GM18526 (cell line): Measurements from ENCODE around the gene OTP.

ENCODE experiments used
- POLR2A ChIP-seq: IDR thresholded peaks from 3 replicates; pipeline ENCODE4 v1.6.1; 2011; ENCODE audit not compliant: insufficient read length; ENCODE audit errors: extremely low read depth

Gene OTP

GRCh38 chr5:77637998-77638762 is at the start of gene OTP:
OTP (minus strand) TSS chr5:77638713; CDS start chr5:77638549, 164 bp downstream.
- TF ChIP-seq POLR2A = no peak

- no peak for TF ChIP-seq POLR2A
Measured at GRCh38 chr5:77683171-77683732, 44.7 kb upstream of the OTP start.

GRCh38 chr5:77670526-77670925 is 32.0 kb upstream of the OTP start:
- no peak for TF ChIP-seq POLR2A

DNA sequence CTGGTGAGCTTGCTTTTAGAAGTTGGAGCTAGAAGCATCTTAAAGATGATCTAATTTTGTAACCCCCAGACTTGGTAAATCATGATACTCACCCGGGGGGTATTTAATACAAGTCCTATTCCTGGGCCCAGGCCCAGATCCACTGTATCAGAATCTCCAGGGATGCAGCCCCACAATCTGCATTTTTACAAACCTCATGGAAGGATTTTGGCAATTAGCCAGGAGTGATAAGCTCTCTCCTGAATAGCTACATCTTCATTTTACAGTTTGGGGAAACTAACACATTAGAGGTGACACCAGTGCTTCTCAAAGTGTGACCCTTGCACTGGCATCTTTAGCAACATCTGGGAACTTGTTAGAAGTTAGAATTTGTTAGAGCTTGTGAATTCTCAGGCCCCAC is 31.2 kb upstream of the OTP start:
- TF ChIP-seq POLR2A = no peak

GRCh38 chr5:77663090-77663863 is 24.8 kb upstream of the OTP start:
- TF ChIP-seq POLR2A = no peak

GRCh38 chr5:77662635-77663034 is 24.1 kb upstream of the OTP start:
- TF ChIP-seq POLR2A = no peak

GRCh38 chr5:77658662-77659061 is 20.1 kb upstream of the OTP start:
- no peak for TF ChIP-seq POLR2A

DNA sequence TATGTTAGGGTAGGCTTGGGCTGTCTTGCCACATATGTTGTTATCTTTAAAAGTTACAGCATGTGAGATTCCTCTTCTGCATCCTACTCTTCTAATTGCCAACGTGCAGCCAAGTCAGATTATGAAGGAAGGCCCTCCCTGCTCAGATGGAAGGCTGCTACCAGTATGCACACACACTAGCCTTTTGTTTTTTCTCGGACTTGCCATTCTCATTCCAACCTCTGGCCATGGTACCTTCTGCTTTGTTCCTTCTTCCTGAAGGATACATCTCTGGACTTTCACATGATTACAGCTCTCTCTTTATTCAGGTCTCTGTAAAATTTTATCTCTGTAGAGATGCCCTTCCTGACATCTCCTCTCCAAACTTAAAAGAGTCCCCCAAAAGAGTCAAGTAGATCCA is 12.8 kb upstream of the OTP start:
- no peak for TF ChIP-seq POLR2A

DNA sequence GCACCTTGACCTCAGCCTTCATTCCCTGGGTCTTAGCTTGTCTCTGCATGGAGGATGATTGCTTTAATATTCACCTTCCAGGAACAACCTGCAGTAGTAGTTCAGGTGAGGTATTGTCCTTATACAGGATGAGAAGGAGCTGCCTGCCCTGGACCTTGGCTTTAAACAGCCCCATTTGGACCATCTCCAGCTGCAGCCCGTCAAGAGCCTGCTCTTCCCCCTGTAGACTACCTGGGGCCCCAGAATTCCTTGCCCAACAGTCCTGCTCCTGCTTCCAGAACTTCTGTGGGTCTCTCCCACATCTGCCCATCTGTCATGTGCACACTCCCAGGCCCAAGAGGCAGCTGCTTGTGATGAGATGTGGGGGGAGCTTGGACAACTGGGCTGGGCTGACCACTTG is 12.2 kb upstream of the OTP start:
- TF ChIP-seq POLR2A = no peak

DNA sequence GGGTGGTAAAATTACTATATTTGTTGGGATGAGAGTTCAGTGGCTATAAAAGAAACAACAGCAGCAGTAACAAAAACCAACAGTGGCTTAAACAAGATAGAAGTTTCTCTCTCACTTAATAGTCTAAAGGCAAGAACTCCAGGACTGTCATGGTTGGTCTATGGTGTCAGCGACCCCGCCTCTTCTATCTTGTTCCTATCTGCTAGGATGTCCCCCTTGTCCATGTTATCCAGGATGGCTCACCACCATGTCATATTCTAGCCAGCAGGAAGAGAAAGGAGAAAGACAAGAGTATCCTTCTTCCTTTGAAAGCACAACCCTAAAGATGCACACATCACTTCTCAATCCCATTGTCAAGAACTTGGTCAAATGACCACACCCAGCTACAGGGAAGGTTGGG is 11.3 kb upstream of the OTP start:
- no peak for TF ChIP-seq POLR2A

DNA sequence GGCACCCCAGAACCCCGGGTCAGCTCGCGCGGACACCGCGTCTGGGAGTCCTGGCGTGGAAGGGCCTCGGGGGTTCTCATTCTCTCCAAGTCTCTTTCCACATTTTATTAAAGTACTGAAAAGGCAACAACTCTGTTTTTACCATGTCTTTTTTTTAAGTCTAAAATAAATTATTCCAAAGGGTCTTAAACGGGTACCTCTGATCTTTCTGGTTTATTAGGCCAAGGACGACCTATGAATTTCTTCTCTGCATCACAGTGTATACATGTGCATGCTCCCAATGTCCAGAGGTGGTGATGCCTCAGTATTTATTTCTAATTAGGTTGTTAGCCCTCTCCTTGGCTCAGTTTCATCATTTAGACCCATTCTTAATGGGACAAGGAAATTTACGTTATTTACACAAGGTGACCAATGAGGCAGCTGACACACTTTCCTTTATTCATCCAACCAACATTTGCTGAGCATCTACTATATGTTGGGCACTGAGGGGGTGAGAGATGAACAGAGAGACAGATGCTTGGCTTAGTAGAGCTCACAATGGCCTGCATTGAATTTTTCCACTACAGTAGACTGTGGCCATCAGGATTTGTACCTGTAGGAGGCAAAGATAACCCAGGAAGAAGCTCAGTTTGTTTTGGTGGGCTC is 7.6 kb upstream of the OTP start:
- no peak for TF ChIP-seq POLR2A

DNA sequence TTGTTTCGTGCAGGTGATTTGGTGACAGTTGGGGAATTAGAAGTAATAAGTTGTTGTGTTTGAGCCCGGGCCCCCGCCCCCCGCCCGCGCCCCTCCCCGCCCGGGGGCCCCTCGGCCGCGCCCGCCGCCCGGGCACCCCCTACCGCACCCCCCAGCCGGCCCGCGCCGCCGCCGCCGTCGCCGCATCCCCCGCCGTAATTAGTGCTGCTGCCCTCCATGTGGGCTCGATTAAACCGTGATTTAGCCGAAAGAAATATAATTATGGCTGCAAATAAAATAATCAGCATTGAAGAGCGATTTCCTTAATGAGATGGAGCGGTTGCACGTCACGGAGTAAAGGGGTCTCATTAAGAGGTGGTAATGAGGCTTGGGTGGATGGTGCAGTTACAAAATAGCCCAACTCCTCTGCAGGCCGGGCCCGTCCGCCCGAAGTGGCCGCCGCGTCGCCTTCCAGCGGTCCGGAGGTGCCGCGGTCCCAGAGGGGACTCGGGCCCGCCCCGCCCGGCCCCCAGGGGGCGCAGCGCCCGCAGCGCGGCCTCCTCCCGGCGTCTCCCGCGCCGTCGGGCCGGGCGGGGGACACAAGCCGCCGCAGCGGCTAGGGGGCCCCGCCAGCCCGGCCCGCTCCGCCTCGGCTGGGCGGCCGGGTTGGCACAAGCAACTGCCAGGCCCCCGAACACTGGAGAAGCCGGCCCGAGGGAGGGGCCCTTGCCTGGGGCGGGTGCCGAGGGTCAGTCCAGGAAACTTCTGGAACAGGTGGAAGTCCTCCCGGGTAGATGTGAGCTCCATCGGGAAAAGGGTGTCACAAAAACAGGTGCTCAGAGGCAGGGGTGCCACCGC is 6.9 kb upstream of the OTP start:
- no peak for TF ChIP-seq POLR2A

GRCh38 chr5:77644371-77645157 is 6.1 kb upstream of the OTP start:
- no peak for TF ChIP-seq POLR2A
